ENCODE results near the gene TMEM45A. TPM values are rescaled to one million over a fixed set of nuclear protein-coding genes. Genes with fewer than 3 reads are reported as not detected.

The TMEM45A gene
- total RNA-seq, 1 experiment from 2014 or later, result 6.6 TPM

DNA sequence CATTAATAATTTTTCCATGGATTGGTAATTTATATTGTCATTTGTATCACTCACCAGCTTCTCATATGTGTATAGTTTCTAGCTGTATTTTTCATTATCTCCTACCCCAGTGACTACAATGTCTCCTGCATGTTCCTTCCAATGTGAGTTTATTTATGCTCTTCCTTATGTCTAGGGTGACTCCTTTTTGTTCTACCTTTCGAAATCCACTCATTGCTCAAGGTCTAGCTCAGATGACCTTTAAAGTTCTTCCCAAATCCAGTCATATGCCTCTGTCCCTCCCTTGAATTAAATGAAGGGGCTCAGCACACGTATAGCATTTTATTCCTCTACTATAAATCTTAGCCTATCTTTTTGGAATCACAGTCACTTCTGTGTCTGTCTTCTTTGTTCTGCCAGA lies 53.0 kb downstream of the TMEM45A start:
- POLR2A ChIA-PET, result no interaction called here
- DNase-seq (ENCODE audit: low spot score) (no peak), ATAC-seq (no peak)
- Mint-ChIP-seq H3K4me1 (no peaks in the 10 kb centered on the region), H3K9me3 (peaks cover 21% of the 10 kb centered on the region), H3K4me3 (no peak overlapping the region), H3K36me3 (no peaks in the 10 kb centered on the region), H3K27me3 (ENCODE audit: low read depth) (no peaks in the 10 kb centered on the region; the same call in 1 of the 2 replicates), H3K27ac (no peak overlapping the region)
- CTCF ChIA-PET, result no interaction called here
- TF ChIP-seq AR (CRISPR knock-in tag; IDR thresholded peaks at IDR 0.05) (no peak), ZBTB43 (CRISPR knock-in tag; IDR thresholded peaks at IDR 0.05) (no peak), ZNF532 (CRISPR knock-in tag; IDR thresholded peaks at IDR 0.05; ENCODE audit: borderline replicate concordance) (no peak), ZNF219 (CRISPR knock-in tag; IDR thresholded peaks at IDR 0.05; ENCODE audit: borderline replicate concordance) (no peak), EMX1 (CRISPR knock-in tag; IDR thresholded peaks at IDR 0.05) (no peak), FOXP1 (CRISPR knock-in tag; IDR thresholded peaks at IDR 0.05; ENCODE audit: borderline replicate concordance) (no peak), ZNF263 (CRISPR knock-in tag; IDR thresholded peaks at IDR 0.05; ENCODE audit: low read depth) (no peak), ZNF121 (CRISPR knock-in tag; IDR thresholded peaks at IDR 0.05) (no peak), HMGXB4 (CRISPR knock-in tag; IDR thresholded peaks at IDR 0.05) (no peak), IRF2 (CRISPR knock-in tag; IDR thresholded peaks at IDR 0.05; ENCODE audit: borderline replicate concordance, low read depth) (no peak), PREB (CRISPR knock-in tag; IDR thresholded peaks at IDR 0.05; ENCODE audit: borderline replicate concordance) (no peak), ZNF138 (CRISPR knock-in tag; conservative IDR thresholded peaks at IDR 0.05) (no peak), ATF2 (CRISPR knock-in tag; IDR thresholded peaks at IDR 0.05; ENCODE audit: borderline replicate concordance, low read depth) (no peak), NFATC4 (CRISPR knock-in tag; IDR thresholded peaks at IDR 0.05) (no peak)
- TF ChIP-seq, protein P1, sequence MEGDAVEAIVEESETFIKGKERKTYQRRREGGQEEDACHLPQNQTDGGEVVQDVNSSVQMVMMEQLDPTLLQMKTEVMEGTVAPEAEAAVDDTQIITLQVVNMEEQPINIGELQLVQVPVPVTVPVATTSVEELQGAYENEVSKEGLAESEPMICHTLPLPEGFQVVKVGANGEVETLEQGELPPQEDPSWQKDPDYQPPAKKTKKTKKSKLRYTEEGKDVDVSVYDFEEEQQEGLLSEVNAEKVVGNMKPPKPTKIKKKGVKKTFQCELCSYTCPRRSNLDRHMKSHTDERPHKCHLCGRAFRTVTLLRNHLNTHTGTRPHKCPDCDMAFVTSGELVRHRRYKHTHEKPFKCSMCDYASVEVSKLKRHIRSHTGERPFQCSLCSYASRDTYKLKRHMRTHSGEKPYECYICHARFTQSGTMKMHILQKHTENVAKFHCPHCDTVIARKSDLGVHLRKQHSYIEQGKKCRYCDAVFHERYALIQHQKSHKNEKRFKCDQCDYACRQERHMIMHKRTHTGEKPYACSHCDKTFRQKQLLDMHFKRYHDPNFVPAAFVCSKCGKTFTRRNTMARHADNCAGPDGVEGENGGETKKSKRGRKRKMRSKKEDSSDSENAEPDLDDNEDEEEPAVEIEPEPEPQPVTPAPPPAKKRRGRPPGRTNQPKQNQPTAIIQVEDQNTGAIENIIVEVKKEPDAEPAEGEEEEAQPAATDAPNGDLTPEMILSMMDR (IDR thresholded peaks at IDR 0.05), result no peak
- TF ChIP-seq, protein P2, sequence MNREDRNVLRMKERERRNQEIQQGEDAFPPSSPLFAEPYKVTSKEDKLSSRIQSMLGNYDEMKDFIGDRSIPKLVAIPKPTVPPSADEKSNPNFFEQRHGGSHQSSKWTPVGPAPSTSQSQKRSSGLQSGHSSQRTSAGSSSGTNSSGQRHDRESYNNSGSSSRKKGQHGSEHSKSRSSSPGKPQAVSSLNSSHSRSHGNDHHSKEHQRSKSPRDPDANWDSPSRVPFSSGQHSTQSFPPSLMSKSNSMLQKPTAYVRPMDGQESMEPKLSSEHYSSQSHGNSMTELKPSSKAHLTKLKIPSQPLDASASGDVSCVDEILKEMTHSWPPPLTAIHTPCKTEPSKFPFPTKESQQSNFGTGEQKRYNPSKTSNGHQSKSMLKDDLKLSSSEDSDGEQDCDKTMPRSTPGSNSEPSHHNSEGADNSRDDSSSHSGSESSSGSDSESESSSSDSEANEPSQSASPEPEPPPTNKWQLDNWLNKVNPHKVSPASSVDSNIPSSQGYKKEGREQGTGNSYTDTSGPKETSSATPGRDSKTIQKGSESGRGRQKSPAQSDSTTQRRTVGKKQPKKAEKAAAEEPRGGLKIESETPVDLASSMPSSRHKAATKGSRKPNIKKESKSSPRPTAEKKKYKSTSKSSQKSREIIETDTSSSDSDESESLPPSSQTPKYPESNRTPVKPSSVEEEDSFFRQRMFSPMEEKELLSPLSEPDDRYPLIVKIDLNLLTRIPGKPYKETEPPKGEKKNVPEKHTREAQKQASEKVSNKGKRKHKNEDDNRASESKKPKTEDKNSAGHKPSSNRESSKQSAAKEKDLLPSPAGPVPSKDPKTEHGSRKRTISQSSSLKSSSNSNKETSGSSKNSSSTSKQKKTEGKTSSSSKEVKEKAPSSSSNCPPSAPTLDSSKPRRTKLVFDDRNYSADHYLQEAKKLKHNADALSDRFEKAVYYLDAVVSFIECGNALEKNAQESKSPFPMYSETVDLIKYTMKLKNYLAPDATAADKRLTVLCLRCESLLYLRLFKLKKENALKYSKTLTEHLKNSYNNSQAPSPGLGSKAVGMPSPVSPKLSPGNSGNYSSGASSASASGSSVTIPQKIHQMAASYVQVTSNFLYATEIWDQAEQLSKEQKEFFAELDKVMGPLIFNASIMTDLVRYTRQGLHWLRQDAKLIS (CRISPR knock-in tag; IDR thresholded peaks at IDR 0.05; ENCODE audit: borderline replicate concordance), result no peak
